CD14-positive monocyte (primary cell): Measurements from ENCODE around the gene ANK2. TPM values are rescaled to one million over a fixed set of nuclear protein-coding genes. Genes with fewer than 3 reads are reported as not detected.

Source experiments
- DNase-seq, 3 donors: peaks; one replicate each; pipeline ENCODE4 v3.0.0-alpha.2; 2011 to 2022
- H2AFZ ChIP-seq: 2 replicates; pipeline ENCODE4 v1.6.0; 2012; ENCODE audit warnings: mild to moderate bottlenecking, low read depth, low read length, inconsistent platforms; ENCODE audit not compliant: insufficient read depth, poor library complexity, severe bottlenecking
- H3K27ac ChIP-seq, 2 donors: 1 replicate in 1 of 2; 2 replicates in 1 of 2; pipeline ENCODE4 v1.5.1; 2012 to 2013; ENCODE audit warnings: low read length in 2 of 2, control low read depth in 1 of 2, inconsistent platforms in 1 of 2, low read depth in 1 of 2, mild to moderate bottlenecking in 1 of 2
- H3K27me3 ChIP-seq, 2 donors: one replicate each; pipeline versions ENCODE4 v1.6.0 to v1.6.1; 2011 to 2013; ENCODE audit warnings: low read length in 2 of 2; ENCODE audit not compliant: control insufficient read depth in 2 of 2, insufficient read depth in 2 of 2
- H3K36me3 ChIP-seq, 2 donors: replicated peaks in 1 of 2; 1 replicate in 1 of 2; 2 replicates in 1 of 2; pipeline versions ENCODE4 v1.5.1 to v1.6.1; 2012 to 2013; ENCODE audit warnings: low read length in 2 of 2, control low read depth in 1 of 2, inconsistent platforms in 1 of 2, mild to moderate bottlenecking in 1 of 2; ENCODE audit not compliant: insufficient read depth in 2 of 2, control insufficient read depth in 1 of 2
- H3K4me1 ChIP-seq, 2 donors: 1 replicate in 1 of 2; 2 replicates in 1 of 2; pipeline versions ENCODE4 v1.5.1 to v1.6.1; 2012 to 2013; ENCODE audit warnings: low read length in 2 of 2, control low read depth in 1 of 2, inconsistent platforms in 1 of 2, mild to moderate bottlenecking in 1 of 2, moderate library complexity in 1 of 2; ENCODE audit not compliant: insufficient read depth in 2 of 2, control insufficient read depth in 1 of 2
- H3K4me2 ChIP-seq: replicated peaks from 2 replicates; pipeline ENCODE3; 2012; ENCODE audit warnings: low read length, moderate library complexity, mild to moderate bottlenecking; ENCODE audit not compliant: poor library complexity, severe bottlenecking; ENCODE audit errors: extremely low read depth
- H3K4me3 ChIP-seq, 3 experiments: fragments of 200-600 bp in 1 of 3; sonication (generic) in 1 of 3; replicated peaks in 1 of 3; 1 replicate in 2 of 3; 2 replicates in 1 of 3; pipeline ENCODE4 v1.5.1; 2011 to 2013; ENCODE audit warnings: low read length in 3 of 3, mild to moderate bottlenecking in 3 of 3, control low read depth in 2 of 3, low read depth in 2 of 3, inconsistent platforms in 1 of 3, moderate library complexity in 1 of 3
- H3K79me2 ChIP-seq: 2 replicates; pipeline ENCODE4 v1.6.0; 2012; ENCODE audit warnings: mild to moderate bottlenecking, control low read depth, inconsistent platforms, low read length, moderate library complexity; ENCODE audit not compliant: insufficient read depth
- H3K9ac ChIP-seq: 2 replicates; pipeline ENCODE4 v1.6.0; 2017; ENCODE audit warnings: low read length, mild to moderate bottlenecking; ENCODE audit not compliant: insufficient read depth, poor library complexity, severe bottlenecking
- H3K9me3 ChIP-seq, 2 donors: replicated peaks in 1 of 2; 1 replicate in 1 of 2; 2 replicates in 1 of 2; pipeline versions ENCODE4 v1.5.1 to v1.6.1; 2012 to 2013; ENCODE audit warnings: low read length in 2 of 2, control low read depth in 1 of 2; ENCODE audit not compliant: control insufficient read depth in 1 of 2, insufficient read depth in 1 of 2
- H4K20me1 ChIP-seq: 2 replicates; pipeline ENCODE4 v1.6.0; 2012; ENCODE audit warnings: mild to moderate bottlenecking, low read length, control low read depth, moderate library complexity; ENCODE audit not compliant: insufficient read depth
- H3K27ac Mint-ChIP-seq, 7 donors: one replicate each; pipeline ENCODE4 v1.8.0; 2020; ENCODE audit warnings: mild to moderate bottlenecking in 7 of 7, mixed read lengths in 7 of 7, moderate library complexity in 6 of 7, inconsistent platforms in 2 of 7
- H3K27me3 Mint-ChIP-seq, 3 donors: one replicate each; pipeline ENCODE4 v1.8.0; 2021 to 2022; ENCODE audit warnings: low read depth in 3 of 3, mild to moderate bottlenecking in 3 of 3, mixed read lengths in 3 of 3, moderate library complexity in 3 of 3, inconsistent platforms in 1 of 3
- H3K36me3 Mint-ChIP-seq, 2 donors: one replicate each; pipeline ENCODE4 v1.8.0; 2020; ENCODE audit warnings: mixed read lengths in 2 of 2, inconsistent platforms in 1 of 2, mild to moderate bottlenecking in 1 of 2
- H3K4me1 Mint-ChIP-seq: one replicate; pipeline ENCODE4 v1.8.0; 2020; ENCODE audit warnings: mild to moderate bottlenecking, mixed read lengths
- H3K4me3 Mint-ChIP-seq, 2 donors: one replicate each; pipeline ENCODE4 v1.8.0; 2020; ENCODE audit warnings: mild to moderate bottlenecking in 2 of 2, mixed read lengths in 2 of 2, moderate library complexity in 1 of 2
- H3K9me3 Mint-ChIP-seq, 7 donors: one replicate each; pipeline ENCODE4 v1.8.0; 2020 to 2022; ENCODE audit warnings: mixed read lengths in 7 of 7, mild to moderate bottlenecking in 6 of 7, moderate library complexity in 6 of 7, inconsistent platforms in 2 of 7
- CTCF ChIP-seq: fragments of 200-600 bp; IDR thresholded peaks from one replicate; pipeline ENCODE4 v1.8.0; 2022; ENCODE audit warnings: antibody characterized with exemption, mild to moderate bottlenecking
- WGBS: methylation state at CpG from one replicate; pipeline ENCODE4 v1.1.5; 2013; ENCODE audit warnings: missing lambda C conversion rate; ENCODE audit not compliant: insufficient coverage; 5-methylcytosine and 5-hydroxymethylcytosine counted together
- intact Hi-C, 2 donors: fragments of 100-400 bp; cut with micrococcal nuclease; formaldehyde crosslinking; loops; one replicate each; pipeline versions ENCODE4 v1.15.0 to v1.15.1; 2023
- polyA plus RNA-seq, 3 donors: library from polyadenylated mRNA; depleted of rRNA in 1 of 3; unstranded in 2 of 3; stranded (reverse) in 1 of 3; fragments of 300-500 nt in 2 of 3; fragments of >200 nt in 1 of 3; fragmentation: Illumina TruSeq in 2 of 3; gene quantifications; 1 replicate in 2 of 3; 2 replicates in 1 of 3; pipeline ENCODE4 v1.2.3, GENCODE V29; 2012 to 2021

The ANK2 gene
- polyA plus RNA-seq, 3 donors: not detected

DNA sequence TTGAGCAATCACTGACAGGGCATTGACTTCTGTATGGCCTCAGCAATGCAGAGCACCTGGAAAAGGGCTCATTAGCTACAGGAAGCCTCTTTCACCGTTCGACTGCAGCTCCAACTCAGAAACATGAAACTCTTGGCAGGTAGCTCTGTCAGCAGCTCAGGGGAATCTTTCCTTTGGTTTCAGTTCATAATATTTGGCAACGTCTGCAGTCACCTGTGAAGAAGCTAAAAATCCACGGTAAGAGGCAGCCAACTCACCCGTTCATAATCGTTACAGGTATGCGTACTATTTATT, 357.2 kb downstream of the ANK2 start:
- Histone ChIP-seq H3K79me2 (no peaks in the 10 kb centered on the region), H4K20me1 (no peaks in the 10 kb centered on the region), H2AFZ (no peak overlapping the region), H3K4me1 (no peaks in the 10 kb centered on the region), H3K9me3 (no peaks in the 10 kb centered on the region), H3K27ac (no peak overlapping the region), H3K4me2 (no peak overlapping the region), H3K4me3 (no peak overlapping the region), H3K36me3 (no peaks in the 10 kb centered on the region), H3K27me3 (no peaks in the 10 kb centered on the region), H3K9ac (no peak overlapping the region)
- no peaks in the 10 kb centered on the region for H3K9me3 Mint-ChIP-seq
- DNase-seq: no peak
- intact Hi-C loops: no loop called here
- H3K4me1 Mint-ChIP-seq: no peaks in the 10 kb centered on the region
- TF ChIP-seq CTCF: no peak
- H3K27me3 Mint-ChIP-seq: peaks cover 2 to 3% (median 2%) of the 10 kb centered on the region in 3 donors
- H3K27ac Mint-ChIP-seq: no peak overlapping the region
- H3K4me3 Mint-ChIP-seq: no peak overlapping the region
- 95% methylated on average over 5 of the region's 7 CpGs for WGBS
- no peaks in the 10 kb centered on the region for H3K36me3 Mint-ChIP-seq

GRCh38 chr4:113407409-113407808, 358.0 kb downstream of the ANK2 start:
- Mint-ChIP-seq H3K4me3 (no peak overlapping the region), H3K36me3 (no peaks in the 10 kb centered on the region), H3K4me1 (no peaks in the 10 kb centered on the region), H3K27me3 (peaks cover 2 to 3% (median 3%) of the 10 kb centered on the region in 3 donors), H3K27ac (no peak overlapping the region), H3K9me3 (no peaks in the 10 kb centered on the region)
- H3K4me3 ChIP-seq: no peak overlapping the region
- H3K4me2 ChIP-seq: no peak overlapping the region
- no peak overlapping the region for H2AFZ ChIP-seq
- H3K9me3 ChIP-seq: no peaks in the 10 kb centered on the region
- H3K79me2 ChIP-seq: no peaks in the 10 kb centered on the region
- WGBS: no CpG with 5 or more reads among the region's 2 CpGs
- H3K4me1 ChIP-seq: no peaks in the 10 kb centered on the region
- intact Hi-C loops: no loop called here
- no peak for TF ChIP-seq CTCF
- H3K27me3 ChIP-seq: no peaks in the 10 kb centered on the region
- no peak for DNase-seq
- H4K20me1 ChIP-seq: no peaks in the 10 kb centered on the region
- H3K36me3 ChIP-seq: no peaks in the 10 kb centered on the region
- H3K27ac ChIP-seq: no peak overlapping the region
- no peak overlapping the region for H3K9ac ChIP-seq
